Left lung (tissue), 10 donors: ENCODE measurements around the gene MADD. TPM values are rescaled to one million over a fixed set of nuclear protein-coding genes. Genes with fewer than 3 reads are reported as not detected.
A peak's percentile ranks its signal among the peaks of the same experiment; 100 is the strongest.

ENCODE experiments used
- ATAC-seq: fragments of 200-7000 bp; cut with Tn5 transposase; one replicate; pipeline ENCODE4 v1.9.1; 2020; ENCODE audit warnings: moderate library complexity
- DNase-seq, 4 donors: peaks; one replicate each; pipeline ENCODE4 v3.0.0-alpha.2; 2013 to 2020
- H3K27ac ChIP-seq, 2 donors: fragments of 200-600 bp; sonication (generic) in 1 of 2; one replicate each; pipeline versions ENCODE4 v1.5.0 to v1.8.0; 2020 to 2021
- H3K27me3 ChIP-seq, 2 donors: fragments of 200-600 bp; sonication (generic) in 1 of 2; one replicate each; pipeline versions ENCODE4 v1.5.0 to v1.8.0; 2020 to 2021
- H3K36me3 ChIP-seq, 2 donors: fragments of 200-600 bp; sonication (generic) in 1 of 2; one replicate each; pipeline versions ENCODE4 v1.5.0 to v1.8.0; 2020 to 2021
- H3K4me1 ChIP-seq, 2 donors: fragments of 200-600 bp; one replicate each; pipeline ENCODE4 v1.8.0; 2021
- H3K4me3 ChIP-seq, 2 donors: fragments of 200-600 bp; sonication (generic) in 1 of 2; one replicate each; pipeline versions ENCODE4 v1.5.0 to v1.8.0; 2020 to 2021; ENCODE audit warnings: mild to moderate bottlenecking in 1 of 2
- H3K9me3 ChIP-seq, 2 donors: fragments of 200-600 bp; sonication (generic) in 1 of 2; one replicate each; pipeline versions ENCODE4 v1.5.0 to v1.8.0; 2020 to 2021
- CTCF ChIP-seq, 2 donors: fragments of 200-600 bp; sonication (generic) in 1 of 2; IDR thresholded peaks; one replicate each; pipeline versions ENCODE4 v1.5.0 to v1.8.0; 2021; ENCODE audit warnings: antibody characterized with exemption in 2 of 2
- intact Hi-C, 2 donors: fragments of 100-400 bp; cut with DNase I; formaldehyde crosslinking; loops; one replicate each; pipeline versions ENCODE4 v1.11.2 to v1.14.2; 2022
- polyA plus RNA-seq, 6 donors: library from polyadenylated mRNA; unstranded; fragments of 120-200 nt; gene quantifications; one replicate each; pipeline ENCODE4 v1.2.1, GENCODE V29; 2013; ENCODE audit not compliant: insufficient read length in 6 of 6
- total RNA-seq, 2 donors: library from RNA; stranded (reverse); fragmentation: NEBNext Ultra II Directional; extraction: Animal tissue kit (Norgen Biotek cat#: 25700); gene quantifications; one replicate each; pipeline ENCODE4 v1.2.1, GENCODE V29; 2021
- donor health status: DM: no; HTN: yes; CAD: no.
- donor health status: DM: no; HTN: no; CAD: no.

MADD gene
- total and polyA plus RNA-seq, 8 donors: 33.0 to 53.8 (median 51.9) TPM

GRCh38 chr11:47248664-47249377 is 21.1 kb upstream of the MADD start, which contains the start of gene ACP2:
Gene ACP2, minus strand, starts transcription at chr11:47248814. Its CDS starts 25 bp downstream, at chr11:47248789.
- DNase-seq (peak; percentile 91 to 96 (median 94)), ATAC-seq (peak; percentile 98)
- Histone ChIP-seq H3K27me3 (no peaks in the 10 kb centered on the region), H3K9me3 (no peaks in the 10 kb centered on the region), H3K36me3 (peaks cover 0 to 17% of the 10 kb centered on the region in 2 donors), H3K4me1 (peaks cover 17 to 57% of the 10 kb centered on the region in 2 donors), H3K27ac (peak within 1 kb of the TSS; percentile 78 to 86), H3K4me3 (peak within 1 kb of the TSS; percentile 57 to 72)
- TF ChIP-seq CTCF (IDR thresholded peaks at IDR 0.05): no peak
- intact Hi-C loops: no loop called here

- no peaks in the 10 kb centered on the region for H3K9me3 ChIP-seq
- intact Hi-C loops: no loop called here
- peaks cover 0 to 13% of the 10 kb centered on the region in 2 donors for H3K36me3 ChIP-seq
- H3K4me3 ChIP-seq: peak overlapping the region; percentile 57 to 72
- H3K27me3 ChIP-seq: no peaks in the 10 kb centered on the region
- peaks cover 17 to 58% of the 10 kb centered on the region in 2 donors for H3K4me1 ChIP-seq
- ATAC-seq (no peak), DNase-seq (no peak)
- TF ChIP-seq CTCF (IDR thresholded peaks at IDR 0.05): no peak
- H3K27ac ChIP-seq: peak overlapping the region; percentile 78 to 86
Measured at GRCh38 chr11:47249378-47249715, 20.6 kb upstream of the MADD start.

DNA sequence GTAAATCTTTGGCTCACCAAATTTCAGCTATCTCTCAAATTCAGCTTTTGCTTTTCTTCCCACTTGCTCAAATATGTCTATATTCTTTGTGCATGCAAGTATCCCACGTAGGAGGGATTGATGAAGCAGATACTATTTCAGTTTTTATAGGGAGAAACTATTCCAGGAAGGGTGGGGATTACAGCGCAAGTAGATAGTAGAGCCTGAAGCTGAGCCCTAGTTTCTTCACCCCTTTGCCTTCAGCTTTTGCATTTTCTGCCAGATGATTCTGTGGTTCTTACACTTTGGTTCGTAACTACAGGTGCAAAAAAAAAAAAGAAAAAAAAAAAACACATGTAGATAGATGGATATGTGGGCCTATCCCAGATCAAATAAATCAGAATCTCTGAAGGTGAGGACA is 18.2 kb upstream of the MADD start:
- Histone ChIP-seq H3K4me1 (peaks cover 21 to 55% of the 10 kb centered on the region in 2 donors), H3K9me3 (no peaks in the 10 kb centered on the region), H3K27ac (no peak overlapping the region), H3K36me3 (no peaks in the 10 kb centered on the region), H3K27me3 (no peaks in the 10 kb centered on the region), H3K4me3 (no peak overlapping the region)
- ATAC-seq (no peak), DNase-seq (no peak)
- no peak for TF ChIP-seq CTCF (IDR thresholded peaks at IDR 0.05)
- intact Hi-C loops: no loop called here

DNA sequence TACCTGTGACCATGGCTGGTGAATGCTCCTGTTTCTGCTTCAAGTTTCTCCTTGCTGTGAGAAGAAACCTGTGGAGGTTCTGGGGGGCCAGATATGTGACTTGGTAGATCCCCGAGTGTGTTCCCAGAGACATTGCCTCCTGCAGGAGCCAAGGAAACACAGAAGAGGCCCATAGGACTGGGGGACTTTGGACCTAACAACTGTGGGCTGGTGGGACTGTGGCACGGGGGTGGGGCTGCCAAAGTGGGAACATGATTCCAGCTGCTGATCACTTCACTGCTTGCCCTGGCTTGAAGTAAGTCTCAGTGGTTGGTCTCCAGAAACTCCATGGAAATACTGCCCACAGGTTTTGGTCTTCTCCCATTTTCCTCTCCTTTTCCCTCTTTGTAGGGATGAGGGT is 16.3 kb upstream of the MADD start:
- H3K27me3 ChIP-seq: no peaks in the 10 kb centered on the region
- TF ChIP-seq CTCF (IDR thresholded peaks at IDR 0.05): no peak
- intact Hi-C loops: no loop called here
- H3K27ac ChIP-seq: peak overlapping the region in 1 of 2 donors; percentile 75
- no peak for DNase-seq
- H3K36me3 ChIP-seq: no peaks in the 10 kb centered on the region
- H3K9me3 ChIP-seq: no peaks in the 10 kb centered on the region
- ATAC-seq: no peak
- no peak overlapping the region for H3K4me3 ChIP-seq
- peaks cover 14 to 58% of the 10 kb centered on the region in 2 donors for H3K4me1 ChIP-seq

- ATAC-seq (peak; percentile 20), DNase-seq (peak in 1 of 4 donors; percentile 57)
- peaks cover 12 to 63% of the 10 kb centered on the region in 2 donors for H3K4me1 ChIP-seq
- no peak for TF ChIP-seq CTCF (IDR thresholded peaks at IDR 0.05)
- no peaks in the 10 kb centered on the region for H3K36me3 ChIP-seq
- no peaks in the 10 kb centered on the region for H3K9me3 ChIP-seq
- peak overlapping the region; percentile 69 to 75 for H3K27ac ChIP-seq
- intact Hi-C loops: no loop called here
- no peak overlapping the region for H3K4me3 ChIP-seq
- H3K27me3 ChIP-seq: no peaks in the 10 kb centered on the region
Measured at GRCh38 chr11:47254386-47254785, 15.5 kb upstream of the MADD start.
